ENCODE results near the gene CAMK2N1.

DNA sequence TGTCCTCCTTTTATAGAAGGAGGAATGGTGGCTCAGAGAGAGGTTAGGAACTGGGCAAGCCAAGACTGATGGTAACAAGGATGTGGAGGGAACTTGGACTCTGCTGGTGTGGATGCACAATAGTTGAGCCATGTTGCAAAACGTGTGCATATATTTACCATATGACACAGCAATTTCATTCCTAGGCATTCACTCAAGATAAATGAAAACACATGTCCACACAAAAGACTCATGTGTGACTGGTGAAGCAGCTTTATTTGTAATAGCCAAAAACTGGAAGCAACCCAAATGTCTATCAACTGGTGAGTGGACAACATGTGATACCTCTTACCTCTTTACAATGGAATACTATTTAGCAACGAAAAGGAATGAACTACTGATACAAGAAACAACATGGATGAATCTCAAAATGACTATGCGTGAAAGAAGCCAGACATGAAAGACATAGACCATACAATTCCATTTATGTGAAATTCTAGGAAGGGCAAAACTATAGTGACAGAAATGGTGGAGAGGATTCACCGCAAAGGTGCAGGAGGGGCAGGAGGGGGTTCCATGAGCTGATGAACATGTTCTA lies 36.2 kb downstream of the CAMK2N1 start:
- TF ChIP-seq GATA2 (IDR thresholded peaks at IDR 0.05; ENCODE audit: low read depth, low read length) = no peak
- TF ChIP-seq GATA3 (IDR thresholded peaks at IDR 0.05; ENCODE audit: low read depth, low read length) = no peak
